GM10847 (cell line): ENCODE data around the gene SELENOO.

Experiments used
- POLR2A ChIP-seq: IDR thresholded peaks from 2 replicates; pipeline ENCODE4 v1.6.1; 2011; ENCODE audit not compliant: insufficient read length; ENCODE audit errors: extremely low read depth

Gene SELENOO

DNA sequence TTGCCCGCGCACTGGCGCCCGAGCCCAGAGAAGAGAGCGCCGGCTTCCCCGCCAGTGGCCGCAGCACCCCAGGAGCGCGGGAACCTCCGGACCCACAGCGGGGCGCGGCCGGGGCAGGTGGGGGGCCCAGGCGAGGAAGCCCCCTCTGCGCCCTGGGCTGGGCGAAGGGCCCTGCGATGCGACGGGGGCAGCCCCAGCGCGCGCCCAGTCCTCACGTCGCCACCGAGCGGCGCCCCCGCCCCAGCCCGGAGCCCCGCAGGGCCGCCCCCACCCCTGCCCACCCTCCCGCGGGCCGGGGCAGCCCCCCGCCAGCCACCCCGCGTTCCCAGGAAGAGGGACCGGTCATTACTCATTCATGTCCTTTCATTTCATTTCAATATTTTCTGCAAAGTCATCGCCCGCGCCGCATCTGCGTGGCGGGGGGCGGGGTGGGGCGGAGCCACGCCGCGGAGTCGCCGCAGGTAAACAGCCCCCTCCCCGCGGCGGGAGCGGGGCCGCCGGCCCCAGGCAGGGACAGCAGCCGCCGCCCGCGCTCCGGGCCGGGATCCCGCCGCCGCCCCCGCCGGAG, 31.0 kb upstream of the SELENOO start:
- no peak for TF ChIP-seq POLR2A

DNA sequence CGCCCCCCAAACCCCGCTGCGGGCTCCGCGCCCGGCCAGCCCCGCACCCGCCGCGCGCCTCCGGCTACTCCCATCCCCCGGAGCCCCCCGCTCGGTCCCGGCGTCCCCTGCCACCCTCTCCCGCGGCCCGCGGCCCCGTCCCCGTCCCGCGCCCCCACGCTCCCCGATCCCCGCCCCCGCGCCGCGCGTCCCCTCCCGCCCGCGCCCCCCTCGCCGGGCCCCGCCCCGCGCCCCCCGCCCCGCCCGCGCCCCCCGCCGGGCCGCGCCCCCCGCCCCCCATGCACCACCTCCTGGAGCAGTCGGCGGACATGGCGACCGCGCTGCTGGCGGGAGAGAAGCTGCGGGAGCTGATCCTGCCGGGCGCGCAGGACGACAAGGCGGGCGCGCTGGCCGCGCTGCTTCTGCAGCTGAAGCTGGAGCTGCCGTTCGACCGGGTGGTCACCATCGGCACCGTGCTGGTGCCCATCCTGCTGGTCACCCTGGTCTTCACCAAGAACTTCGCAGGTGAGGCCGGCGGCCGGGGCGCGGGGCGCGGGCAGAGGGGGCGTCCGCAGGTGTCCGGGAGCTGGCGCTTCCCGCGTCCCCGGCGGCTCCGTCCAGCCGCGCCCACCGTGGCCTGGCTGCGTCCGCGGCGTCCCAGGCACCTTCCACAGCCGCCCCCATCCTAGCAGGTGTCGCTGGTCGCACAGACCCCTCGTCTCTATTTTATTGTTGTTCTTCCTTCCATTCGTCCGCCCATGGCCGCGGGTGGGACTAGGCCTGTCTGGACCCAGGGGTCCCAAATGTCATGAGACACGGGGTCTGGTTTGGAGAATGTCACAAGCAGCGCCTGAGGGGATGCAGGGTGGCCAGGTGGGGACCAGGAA, 30.1 kb upstream of the SELENOO start, which contains the start of gene PANX2:
PANX2 (plus strand) TSS at position 279 of the 866 bp plus-strand sequence; CDS start at position 279, 0 bp downstream.
- TF ChIP-seq POLR2A: no peak

DNA sequence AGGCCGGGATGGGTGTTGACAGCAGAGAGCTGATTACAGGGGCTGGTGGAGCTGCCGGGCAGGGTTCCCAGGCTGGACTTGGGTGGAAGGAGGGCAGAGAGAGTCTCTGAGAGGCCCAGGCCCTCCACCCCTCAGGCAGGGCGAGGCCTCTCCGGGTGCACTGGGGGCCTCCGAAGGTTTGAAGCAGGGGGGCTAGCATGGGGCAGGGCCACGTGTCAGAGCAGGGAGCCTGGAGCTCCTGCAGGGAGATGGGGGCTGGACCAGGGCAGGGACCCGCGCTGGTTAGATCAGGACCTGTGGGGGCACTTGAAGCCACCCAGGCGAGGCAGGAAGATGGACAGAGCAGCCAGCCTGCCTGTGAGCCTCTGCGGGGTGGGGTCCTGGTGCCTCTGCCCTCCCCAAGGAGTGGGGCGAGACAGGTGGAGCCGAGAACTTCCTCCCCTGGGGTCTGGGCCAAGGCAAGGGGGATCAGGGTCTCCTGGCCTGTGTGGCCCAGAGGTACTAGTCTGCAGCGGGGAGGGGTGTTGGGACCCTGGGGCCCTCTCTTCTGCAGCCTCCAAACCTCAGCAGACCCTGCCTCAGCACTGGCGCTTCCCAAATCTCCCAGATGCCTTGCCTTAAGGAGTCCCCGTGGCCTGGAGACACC, 29.4 kb upstream of the SELENOO start:
- no peak for TF ChIP-seq POLR2A

DNA sequence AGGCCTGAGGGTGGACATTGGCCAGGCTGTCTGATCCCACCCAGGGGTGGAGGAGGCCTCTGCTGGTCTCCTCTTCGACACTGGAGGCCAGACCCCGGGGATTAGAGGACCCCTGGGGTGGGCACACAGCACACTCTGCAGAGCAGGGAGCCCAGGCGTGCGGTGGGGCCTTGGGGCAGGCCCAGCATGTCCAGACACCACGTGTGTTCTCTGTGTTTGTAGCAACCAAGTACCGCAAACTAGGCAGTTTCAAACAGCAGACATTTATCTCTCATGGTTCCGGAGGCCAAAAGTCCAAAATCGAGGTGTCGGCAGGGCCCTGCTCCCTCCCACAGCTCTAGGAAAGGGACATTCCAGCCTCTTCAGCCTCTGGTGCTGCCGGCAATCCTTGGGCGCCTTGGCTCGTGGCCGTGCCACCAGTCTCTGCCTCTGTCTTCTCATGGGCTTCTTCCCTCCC, 28.8 kb upstream of the SELENOO start:
- TF ChIP-seq POLR2A: no peak

DNA sequence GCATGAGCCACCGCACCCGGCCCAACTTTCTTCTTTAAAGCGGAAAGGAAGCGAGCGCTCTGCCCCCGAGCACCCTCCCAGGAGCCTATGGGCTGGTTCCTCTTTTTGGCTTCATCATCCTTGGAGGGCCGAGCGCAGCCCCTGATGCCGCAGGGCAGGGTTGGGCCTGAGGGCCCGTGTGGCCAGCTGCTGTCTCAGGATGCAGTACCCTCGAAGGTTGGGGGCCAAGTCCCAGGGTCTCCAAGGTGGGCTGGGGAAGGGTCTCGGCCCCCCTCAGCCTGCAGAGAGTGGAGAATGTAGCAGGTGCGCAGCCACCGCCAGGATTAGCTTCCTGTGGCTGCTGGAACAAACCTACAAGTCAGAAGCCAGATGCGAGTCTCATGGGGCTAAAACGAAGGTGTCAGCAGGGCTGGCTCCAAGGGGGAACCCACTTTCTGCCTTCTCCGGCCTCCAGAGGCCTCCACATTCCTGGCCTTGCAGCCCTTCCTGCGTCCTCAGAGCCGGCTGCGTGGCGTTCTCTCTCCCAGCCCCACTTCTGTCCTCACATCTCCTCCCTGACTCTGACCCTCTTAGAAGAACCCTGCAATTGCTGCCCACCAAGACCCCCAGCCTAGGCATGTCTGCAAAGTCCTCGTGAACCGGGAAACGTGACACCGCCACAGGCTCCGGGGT, 27.4 kb upstream of the SELENOO start:
- no peak for TF ChIP-seq POLR2A

DNA sequence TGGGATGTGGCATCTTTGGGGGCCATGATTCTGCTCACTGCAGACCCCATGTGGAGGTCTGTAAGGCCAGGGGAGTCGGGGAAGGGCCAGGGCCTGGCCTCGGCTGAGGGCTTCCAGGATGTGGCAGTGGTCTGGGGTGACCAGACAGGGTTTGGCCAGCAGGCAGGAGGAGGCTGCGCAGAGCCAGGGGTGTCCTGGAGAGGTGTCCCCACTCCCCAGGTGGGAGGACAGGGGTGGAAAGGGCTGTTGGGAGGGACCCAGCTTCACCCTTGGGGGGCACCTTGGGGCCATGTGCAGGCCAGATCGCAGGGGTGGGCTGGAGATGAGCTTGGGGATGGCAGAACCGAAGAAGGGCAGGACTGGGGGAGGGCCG, 26.8 kb upstream of the SELENOO start:
- no peak for TF ChIP-seq POLR2A

DNA sequence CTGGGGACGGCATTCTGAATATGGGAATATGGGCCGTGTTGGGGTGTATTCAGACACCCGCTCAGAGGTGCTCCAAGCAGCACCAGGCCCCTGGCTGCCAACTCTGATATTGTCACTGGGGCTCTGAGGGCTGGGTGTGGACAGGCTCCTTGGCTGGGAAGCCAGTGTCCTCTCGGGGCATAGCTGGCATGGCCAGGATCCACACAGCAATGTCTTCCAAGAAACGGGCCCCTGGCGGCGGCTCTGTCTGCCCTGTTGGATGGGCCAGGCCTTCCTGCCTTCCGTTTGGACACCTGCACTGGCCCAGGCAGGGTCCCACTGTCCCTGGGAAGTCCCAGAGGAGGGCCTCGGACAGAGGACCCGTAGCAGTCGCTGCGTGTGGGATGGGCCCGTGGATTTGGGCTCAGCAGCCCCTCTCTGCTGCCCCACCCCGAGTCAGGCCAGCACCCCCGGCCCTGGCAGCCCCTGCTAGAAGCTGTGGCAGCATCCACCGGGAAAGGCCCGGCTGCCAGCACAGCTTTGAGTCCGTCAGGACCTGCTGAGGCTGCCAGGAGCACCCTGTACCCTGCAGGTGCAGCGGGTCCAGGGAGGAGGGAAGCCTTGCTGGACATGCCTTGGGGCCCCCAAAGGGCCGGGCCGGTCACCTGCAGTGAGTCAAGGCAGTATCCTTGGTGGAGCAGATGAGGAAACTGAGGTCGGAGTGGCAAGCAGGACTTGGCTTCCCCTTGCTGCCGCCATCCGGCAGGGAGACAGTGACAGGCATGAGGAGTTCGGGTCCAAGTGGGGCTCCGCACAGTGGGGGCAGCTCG, 26.2 kb upstream of the SELENOO start:
- TF ChIP-seq POLR2A: no peak

DNA sequence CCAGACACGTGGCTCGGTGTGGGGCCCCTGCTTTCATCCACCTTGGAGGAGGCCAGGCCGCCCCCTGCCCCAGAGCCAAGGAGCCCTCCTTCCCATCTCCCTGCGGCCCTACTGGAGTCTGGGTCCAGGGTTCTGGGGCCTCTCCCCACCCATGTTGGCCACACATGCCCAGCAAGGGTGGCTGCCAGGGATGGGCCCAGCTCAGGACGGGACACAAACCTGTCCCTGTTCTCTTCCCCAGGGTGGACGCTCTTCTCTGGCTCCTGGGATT, 25.7 kb upstream of the SELENOO start:
- no peak for TF ChIP-seq POLR2A

DNA sequence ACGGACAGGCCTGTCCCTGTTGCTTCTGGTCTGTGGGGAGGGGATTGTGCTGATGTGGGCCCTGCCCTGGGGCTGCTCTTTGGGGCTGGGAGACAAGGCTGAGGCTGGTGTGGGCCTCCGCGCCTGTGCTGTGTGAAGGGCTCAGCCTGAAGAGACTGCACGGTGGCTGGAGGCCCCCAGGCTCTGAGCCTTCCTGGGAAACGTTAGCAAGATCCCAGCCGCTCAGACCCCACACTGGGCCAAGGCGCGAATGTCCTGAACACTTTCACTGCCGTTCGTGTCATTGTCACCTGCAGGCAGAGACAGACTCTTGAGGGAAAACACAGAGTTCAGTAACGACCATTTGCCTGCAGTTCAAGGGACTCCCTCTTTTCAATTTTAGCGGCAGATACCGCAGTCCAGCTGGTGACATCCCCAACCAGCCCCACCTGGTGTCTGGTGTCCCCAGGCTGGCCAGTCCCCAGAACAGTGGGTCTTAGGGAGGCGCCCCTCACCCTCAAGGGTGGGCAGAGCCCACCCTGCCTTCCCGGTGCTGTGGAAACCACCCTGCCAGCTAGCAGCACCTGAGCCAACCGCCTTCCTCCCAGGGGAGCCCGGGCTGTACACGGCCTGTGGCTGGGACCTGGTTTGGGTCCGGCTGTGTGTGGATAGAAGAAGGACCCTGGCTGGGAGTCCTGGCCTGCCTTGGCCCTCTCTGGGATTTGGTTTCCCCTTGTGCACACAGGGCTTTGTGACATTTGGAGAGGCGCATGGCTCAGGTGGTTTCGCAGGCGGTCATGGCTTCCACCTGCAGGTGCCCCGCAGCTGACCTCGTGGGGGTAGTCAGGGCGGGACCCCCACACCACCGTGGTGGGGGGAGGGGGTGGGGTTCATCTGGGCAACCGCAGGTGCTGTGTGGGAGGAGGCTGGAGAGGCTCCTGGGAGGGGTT, 24.6 kb upstream of the SELENOO start:
- TF ChIP-seq POLR2A: no peak

DNA sequence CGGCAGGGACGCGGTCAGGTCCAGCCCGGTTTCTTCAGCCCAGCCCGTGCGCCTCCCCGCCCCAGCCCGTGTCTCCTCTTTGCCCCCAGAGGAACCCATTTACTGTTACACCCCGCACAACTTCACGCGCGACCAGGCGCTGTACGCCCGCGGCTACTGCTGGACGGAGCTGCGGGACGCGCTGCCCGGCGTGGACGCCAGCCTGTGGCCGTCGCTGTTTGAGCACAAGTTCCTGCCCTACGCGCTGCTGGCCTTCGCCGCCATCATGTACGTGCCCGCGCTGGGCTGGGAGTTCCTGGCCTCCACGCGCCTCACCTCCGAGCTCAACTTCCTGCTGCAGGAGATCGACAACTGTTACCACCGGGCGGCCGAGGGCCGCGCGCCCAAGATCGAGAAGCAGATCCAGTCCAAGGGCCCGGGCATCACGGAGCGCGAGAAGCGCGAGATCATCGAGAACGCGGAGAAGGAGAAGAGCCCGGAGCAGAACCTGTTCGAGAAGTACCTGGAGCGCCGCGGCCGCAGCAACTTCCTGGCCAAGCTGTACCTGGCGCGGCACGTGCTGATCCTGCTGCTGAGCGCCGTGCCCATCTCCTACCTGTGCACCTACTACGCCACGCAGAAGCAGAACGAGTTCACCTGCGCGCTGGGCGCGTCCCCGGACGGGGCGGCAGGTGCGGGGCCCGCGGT, 23.8 kb upstream of the SELENOO start:
- no peak for TF ChIP-seq POLR2A

DNA sequence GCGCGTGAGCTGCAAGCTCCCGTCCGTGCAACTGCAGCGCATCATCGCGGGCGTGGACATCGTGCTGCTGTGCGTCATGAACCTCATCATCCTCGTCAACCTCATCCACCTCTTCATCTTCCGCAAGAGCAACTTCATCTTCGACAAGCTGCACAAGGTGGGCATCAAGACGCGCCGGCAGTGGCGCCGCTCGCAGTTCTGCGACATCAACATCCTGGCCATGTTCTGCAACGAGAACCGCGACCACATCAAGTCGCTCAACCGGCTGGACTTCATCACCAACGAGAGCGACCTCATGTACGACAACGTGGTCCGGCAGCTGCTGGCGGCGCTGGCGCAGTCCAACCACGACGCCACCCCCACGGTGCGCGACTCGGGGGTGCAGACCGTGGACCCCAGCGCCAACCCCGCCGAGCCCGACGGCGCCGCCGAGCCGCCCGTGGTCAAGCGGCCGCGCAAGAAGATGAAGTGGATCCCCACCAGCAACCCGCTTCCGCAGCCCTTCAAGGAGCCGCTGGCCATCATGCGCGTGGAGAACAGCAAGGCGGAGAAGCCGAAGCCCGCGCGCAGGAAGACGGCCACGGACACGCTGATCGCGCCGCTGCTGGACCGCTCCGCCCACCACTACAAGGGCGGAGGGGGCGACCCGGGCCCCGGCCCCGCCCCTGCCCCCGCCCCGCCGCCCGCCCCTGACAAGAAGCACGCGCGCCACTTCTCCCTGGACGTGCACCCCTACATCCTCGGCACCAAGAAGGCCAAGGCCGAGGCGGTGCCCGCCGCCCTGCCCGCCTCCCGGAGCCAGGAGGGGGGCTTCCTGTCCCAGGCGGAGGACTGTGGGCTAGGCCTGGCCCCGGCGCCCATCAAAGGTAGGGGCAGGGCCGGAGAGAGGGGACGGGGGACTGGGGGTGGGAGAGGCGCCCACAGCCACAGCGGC, 23.0 kb upstream of the SELENOO start:
- TF ChIP-seq POLR2A: no peak

DNA sequence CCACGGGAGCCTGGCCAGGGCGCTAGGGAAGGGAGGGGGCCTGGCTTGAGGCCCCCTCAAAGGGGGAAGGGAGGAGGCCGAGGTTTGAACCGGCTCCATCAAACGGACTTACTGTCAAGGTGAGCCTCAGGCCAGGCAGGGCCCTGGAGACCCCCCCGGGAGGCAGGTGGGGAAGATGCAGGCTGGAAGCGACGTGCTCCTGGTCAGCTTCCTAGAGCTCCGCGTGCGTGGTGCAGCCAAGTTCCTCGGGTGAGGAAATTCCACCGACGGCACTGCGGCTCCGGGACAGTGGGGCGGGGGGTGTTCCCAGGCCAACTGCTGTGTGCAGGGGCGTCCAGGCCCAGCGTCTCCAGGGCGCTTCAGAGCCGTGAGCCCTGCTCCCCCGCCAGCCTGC, 22.3 kb upstream of the SELENOO start:
- TF ChIP-seq POLR2A: no peak
